Measurements from ENCODE around the gene UGT2B7. TPM values are rescaled to one million over a fixed set of nuclear protein-coding genes. Genes with fewer than 3 reads are reported as not detected.
"Not testable (repeated sequence)": the region's sequence is repeated elsewhere in the genome, so short reads cannot be mapped to it uniquely, and the experiment has no call there.

Gene UGT2B7
- total RNA-seq, 1 donor from 2014 or later = not detected

DNA sequence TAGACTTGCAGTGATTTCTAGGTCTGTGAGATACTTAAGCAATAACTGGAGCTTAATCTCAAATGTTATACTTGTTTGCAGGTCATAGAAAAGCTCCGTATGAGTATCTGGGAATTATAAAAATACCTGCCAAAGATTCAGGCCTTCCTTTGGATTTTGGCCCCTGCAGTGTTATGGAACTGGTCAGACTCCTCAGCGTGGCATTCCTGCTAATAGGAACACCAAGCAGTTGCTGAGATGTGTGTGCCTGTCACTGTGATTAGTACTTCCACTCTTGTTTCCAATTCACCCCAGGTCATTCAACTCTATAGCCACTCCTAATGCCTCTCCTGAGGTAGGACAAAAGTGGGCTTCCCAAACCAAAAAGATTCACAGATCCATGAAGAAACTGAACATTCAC is 7.8 kb upstream of the UGT2B7 start:
- DNase-seq = no peak

DNA sequence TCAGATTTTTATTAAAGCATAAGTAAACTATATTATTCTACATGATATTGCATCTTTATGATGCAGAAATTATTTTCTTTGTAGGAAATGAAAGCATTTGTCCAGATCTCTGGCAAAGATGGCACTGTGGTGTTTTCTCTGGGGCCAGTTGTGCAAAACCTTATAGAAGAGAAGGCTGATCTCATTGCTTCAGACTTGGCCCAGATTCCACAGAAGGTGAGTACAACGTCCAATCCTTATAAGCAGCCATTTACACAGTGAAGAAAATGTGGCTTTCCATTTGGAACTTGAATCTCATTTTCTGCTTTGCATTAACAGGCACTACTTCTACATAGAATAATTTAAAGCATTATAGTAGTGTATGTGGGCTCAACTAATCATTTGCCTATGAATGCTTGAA is 6.9 kb upstream of the UGT2B7 start:
- no peak for DNase-seq

DNA sequence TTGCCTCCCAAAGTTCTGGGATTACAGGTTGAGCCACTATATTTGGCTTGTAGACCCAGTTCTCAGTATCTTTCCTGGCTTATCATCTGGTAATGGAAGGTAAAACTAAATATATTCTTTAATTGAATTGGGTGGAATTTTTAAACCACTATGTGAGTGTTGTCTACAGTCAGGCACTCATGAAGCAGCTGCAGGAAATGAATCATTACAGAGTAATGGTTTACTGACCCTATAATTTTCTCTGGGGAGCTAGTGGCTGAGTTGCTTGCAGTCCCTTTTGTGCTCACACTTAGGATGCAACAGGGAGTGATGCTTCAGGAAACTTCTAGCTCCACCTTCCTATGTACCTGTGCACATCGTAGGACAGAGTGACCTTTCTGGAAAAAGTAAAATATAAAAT is 4.1 kb upstream of the UGT2B7 start:
- no peak for DNase-seq

DNA sequence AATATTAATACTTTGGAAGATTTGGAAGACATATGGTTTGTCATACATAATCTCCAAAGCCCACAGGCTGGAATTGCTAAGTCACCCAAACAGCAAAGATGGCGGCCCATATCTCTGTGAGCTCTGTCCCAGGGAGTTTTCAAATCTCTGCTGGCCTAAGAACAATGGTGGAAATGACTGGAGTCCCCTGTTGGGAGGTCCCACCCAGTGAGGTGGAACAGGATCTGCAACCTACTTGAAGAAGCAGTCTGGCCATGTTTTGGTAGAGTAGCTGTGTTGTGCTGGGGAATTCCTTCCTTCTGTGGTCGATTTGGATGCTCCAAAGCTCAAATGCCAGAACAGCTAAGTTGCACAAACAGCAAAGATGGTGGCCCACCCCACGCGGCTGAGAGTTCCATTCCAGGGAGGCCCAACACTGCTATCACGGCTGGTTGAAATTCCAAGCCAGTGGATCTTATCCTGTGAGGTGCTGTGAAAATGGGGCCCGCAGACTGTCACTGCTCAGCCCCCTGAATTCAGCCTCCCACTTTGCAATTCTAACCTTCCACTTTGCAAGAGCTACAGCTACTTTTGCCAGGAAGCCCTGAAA is 3.2 kb upstream of the UGT2B7 start:
- no peak for DNase-seq

DNA sequence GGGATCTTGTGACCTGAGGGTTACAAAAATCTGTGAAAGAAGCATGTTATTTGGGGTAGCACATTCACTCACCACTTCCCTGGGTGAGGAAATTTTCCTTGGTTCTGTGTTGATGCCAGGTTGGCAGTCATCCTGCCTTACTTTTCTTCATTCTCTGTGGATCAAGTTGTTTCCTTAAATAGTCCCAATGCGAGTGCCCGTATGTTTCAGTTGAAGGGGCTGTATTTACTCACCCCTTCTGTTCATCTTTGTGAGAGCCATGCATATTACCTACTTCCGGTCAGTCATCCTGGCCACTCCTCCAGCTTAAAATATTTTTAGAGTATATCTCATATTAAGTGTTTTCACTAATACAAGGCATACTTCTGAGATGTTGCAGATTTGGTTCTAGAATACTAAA is 2.6 kb upstream of the UGT2B7 start:
- DNase-seq = no peak

DNA sequence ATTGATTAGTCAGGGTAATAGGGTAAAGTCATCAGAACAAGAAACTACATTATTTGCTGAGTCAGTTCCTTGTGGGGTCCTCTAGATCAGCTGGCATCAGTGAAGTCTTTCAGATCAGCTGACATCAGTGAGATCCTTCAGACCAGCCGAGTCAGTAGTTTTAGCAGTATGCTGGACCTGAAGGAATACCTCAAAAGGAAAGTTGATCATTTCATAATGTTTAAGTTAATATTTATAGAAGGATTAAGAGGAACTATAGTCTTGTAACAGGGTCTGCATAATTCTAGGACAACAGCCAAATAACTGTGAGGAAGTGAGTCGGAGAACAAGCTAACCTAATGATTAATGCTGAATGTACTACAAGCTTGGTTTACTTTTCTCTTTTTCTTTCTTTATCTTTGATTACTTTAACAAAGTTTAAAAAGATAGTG is 958 bp upstream of the UGT2B7 start:
- DNase-seq = no peak

DNA sequence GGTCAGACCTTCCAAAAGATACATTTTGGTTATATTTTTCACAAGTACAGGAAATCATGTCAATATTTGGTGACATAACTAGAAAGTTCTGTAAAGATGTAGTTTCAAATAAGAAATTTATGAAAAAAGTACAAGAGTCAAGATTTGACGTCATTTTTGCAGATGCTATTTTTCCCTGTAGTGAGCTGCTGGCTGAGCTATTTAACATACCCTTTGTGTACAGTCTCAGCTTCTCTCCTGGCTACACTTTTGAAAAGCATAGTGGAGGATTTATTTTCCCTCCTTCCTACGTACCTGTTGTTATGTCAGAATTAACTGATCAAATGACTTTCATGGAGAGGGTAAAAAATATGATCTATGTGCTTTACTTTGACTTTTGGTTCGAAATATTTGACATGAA is 536 bp downstream of the UGT2B7 start:
- DNase-seq = no peak

DNA sequence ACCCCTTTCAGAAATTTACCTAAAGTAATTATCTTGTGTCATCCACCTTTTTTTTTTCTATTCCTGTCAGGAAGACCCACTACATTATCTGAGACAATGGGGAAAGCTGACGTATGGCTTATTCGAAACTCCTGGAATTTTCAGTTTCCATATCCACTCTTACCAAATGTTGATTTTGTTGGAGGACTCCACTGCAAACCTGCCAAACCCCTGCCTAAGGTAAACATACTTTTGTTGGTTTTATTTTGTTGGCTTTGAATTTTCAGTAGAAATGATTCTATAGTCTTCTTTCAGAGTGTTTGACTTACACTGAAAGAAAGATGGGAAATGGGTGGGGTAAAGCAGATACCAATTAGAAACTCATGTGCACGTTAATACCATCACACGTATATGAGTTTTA is 2.2 kb downstream of the UGT2B7 start:
- no peak for DNase-seq

DNA sequence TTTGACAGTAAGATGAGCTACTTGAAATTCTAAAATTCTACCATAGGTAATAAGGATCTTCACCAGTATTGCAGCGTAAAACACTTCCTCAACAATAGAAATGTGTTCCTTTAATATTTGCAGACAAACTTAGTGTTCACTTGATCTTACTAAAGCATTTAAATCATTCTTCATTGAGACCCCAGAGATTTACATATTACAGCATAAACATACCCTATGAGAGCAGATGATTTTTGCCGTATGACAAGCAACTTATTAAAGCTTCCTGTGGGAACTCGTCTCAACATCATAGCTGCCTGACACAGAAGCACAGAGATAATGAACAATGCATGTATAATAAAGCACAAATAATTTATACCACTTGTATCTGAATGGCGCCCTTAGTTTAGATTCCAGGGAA is 3.6 kb downstream of the UGT2B7 start:
- peak; percentile 1 for DNase-seq

DNA sequence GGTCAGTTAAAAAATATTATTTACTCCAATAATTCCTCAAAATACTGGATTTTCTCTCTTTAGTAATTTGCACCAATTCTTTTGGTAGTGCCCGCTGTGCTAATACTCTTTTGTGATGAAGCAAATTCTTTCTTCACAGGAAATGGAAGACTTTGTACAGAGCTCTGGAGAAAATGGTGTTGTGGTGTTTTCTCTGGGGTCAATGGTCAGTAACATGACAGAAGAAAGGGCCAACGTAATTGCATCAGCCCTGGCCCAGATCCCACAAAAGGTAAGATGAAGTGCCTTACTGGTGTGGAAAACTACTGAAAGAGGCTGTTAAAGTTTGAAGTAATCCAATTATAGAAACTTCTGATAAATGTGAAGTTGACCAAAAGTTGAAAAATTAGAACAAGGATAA is 6.4 kb downstream of the UGT2B7 start:
- not testable (repeated sequence) for DNase-seq

DNA sequence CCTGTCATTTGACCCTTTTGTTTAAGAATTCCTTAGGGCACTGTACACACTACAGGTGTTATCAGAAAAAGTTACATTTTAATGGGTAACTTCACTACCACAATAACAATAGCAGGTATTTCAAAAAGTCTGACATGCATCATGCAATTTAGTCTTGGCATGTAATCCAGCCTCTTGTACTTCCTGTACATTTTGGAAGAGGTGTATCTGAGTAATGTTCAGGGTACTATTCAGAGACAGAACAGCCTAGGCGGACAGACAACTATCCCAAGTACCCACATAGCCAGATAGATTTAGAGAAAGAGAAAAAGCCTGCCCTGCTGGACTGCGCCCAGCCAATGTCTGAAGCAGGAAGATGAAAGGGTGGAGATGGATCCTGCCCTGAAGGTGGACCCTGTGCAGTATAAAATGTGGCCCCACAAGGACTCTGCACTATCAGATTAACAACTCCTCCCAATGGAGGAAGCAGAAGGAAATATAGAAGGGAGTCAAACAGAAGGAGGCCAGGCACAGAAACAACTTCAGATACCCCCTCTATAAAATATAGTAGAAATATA is 8.5 kb downstream of the UGT2B7 start:
- no peak for DNase-seq

DNA sequence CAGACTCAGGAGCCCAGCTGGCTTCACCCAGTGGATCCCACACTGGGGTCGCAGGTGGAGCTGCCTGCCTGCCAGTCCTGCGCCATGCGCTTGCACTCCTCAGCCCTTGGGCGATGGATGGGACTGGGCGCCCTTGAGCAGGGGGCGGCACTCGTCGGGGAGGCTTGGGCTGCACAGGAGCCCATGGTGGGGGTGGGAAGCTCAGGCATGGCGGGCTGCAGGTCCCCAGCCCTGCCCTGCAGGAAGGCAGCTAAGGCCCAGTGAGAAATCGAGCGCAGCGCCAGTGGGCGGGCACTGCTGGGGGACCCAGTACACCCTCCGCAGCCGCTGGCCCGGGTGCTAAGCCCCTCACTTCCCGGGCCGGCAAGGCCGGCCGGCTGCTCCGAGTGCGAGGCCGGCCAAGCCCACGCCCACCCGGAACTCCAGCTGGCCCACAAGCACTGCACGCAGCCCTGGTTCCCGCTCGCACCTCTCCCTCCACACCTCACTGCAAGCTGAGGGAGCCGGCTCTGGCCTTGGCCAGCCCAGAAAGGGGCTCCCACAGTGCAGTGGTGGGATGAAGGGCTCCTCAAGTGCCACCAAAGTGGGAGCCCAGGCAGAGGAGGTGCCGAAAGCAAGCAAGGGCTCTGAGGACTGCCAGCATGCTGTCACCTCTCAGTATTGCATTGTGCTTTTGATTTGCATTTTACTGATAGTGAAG is 19.0 kb downstream of the UGT2B7 start:
- DNase-seq = not testable (repeated sequence)

DNA sequence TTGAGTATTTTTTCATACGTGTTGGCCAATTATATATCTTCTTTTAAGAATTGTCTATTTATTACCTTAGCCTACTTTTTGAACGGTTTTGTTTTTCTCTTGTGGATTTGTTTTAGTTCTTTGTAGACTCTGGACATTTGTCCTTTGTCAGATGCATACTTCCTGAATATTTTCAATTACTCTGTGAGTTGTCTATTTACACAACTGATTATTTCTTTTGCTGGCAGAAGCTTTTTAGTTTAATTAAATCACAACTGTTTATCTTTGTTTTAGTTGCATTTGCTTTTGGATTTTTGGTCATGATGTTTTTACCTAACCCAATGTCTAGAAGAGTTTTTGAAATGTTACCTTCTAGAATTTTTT is 19.6 kb downstream of the UGT2B7 start:
- no peak for DNase-seq

DNA sequence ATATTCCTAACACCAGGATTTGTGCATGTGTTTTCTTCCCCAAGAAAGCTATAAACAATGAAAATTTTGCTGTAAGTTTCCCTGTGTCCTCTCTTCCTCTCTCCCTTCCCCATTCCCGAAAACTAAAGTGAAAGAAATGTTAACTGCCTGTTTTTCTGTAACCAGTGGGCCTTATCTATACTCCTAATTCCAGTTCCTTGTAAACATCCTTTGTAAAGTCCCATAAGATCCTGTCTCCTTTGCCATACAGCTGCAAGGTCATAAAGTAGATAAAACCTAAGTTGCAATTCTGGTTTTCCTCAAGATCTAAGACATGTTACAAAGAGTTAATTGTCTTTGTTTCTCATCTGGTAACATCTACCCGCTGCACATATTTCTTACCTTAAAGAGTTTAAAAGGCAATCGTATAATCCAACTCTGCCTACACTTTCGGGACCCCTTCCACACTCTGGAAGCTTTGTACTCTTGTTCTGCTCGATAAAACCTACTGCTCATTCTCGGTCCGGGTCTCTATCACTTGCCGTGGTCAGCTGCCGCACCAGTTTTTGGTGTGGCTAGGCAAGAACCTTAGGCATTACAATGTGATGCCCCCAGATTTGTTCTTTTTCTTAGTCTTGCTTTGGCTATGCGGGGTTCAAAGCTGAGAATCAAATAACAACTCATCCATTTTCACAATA is 20.5 kb downstream of the UGT2B7 start:
- DNase-seq = no peak

DNA sequence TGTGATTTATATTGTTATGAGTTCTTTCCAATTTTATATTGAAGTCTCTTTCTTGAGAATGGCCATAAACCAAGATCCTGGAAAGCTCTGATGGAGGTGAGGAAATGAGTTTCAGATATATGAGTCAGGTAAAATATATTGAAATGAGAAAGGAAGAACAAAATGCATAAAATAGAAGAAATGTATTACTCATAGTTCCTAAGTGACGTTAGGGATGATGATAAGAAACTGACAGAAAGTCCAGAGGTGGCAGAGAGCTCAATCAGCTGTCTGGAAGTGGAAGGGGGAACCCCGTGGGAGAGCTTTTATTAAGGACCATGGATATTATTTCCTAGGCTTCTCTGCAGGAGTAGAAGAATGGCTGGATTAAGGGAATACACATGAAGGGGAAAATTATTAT is 24.6 kb downstream of the UGT2B7 start:
- no peak for DNase-seq

DNA sequence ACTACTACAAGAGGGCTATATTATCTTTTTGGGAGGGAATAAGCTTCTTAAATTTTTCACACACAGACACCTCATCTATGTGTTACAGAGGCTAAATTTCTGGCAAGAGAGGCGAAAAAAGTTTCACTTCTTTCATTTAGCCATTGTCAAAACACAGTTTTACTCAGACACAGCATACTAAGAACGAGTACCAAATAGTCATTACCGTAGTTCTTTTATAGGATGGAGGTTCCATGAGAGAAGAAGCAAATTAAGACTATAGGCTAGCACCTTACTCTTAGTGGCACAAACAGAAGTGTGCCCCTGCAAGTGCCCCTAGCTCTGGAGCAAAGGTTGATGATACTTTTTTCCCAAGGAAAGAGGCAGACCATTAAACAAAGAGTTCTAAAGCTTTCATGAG is 26.2 kb downstream of the UGT2B7 start:
- no peak for DNase-seq

DNA sequence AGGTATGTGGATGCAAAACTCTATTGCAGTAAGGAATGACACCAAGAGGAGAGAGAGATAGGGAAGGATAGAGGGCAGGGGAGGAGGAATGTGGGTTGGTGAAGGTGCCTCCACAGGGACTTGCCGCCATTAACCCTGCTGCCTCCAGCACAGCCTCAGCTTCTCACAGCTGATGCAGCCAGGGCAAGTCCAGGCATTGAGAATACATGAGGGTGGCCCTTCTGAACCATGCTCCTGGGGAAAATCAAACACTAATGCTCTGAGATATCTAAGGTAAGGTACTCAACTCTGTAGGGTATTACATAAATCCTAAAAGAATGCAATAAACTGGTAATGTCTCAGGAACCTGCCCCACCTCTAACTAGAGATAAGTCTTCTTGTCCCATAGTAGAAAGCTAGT is 28.7 kb downstream of the UGT2B7 start:
- no peak for DNase-seq

DNA sequence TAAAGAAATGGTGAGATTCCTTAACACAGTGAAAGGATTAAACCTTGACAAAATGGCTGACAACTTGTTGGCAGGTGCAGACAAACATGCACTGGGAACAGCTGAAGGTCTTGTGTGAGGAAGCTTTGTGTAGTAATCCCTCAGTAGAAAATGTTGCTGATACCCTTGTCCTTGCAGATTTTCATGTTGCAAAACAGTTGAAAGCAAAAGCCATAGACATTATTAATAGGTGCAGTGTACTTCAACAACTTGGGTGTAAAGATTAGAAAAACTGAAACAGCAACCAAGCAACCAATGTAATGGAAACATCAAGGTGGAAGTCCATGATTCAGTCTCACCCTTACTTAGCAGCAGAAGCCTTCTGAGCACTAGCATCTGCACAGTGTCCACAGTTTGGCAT is 29.8 kb downstream of the UGT2B7 start:
- DNase-seq = no peak

DNA sequence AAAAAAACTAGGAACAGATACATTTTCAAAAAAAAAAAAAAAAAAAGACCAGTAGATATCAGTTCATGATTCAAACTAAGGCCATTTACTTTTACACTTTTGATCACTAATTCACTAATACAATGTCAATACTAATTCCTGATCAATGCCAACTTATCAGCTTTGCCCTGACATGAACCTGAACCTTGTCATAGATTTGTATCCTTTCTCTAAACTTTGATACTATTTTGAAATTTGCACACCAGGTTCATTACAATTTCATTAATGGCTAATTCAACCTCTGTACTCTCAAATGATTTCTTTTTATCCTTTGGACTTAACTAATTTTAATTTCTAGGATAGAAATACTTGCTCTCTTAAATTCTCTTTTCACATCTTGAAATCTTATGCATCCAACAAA is 37.7 kb downstream of the UGT2B7 start:
- no peak for DNase-seq

DNA sequence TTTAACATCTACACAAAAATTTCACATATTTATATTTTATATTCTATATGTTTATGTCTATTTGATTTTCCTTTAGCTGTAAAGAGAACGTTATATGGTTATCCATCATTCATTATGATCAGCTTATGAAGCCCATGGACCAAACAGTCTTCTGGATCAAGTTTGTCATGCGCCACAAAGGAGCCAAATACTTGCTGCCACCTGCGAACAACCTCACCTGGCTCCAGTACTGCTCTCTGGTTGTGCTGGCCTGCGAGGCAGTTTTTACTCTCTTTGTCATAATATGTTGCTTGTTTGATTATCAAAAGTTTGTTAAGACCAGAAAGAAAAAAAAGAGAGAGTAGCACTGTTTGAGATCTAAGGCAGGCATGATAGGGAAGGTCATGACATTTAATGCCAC is 38.2 kb downstream of the UGT2B7 start:
- DNase-seq = no peak

DNA sequence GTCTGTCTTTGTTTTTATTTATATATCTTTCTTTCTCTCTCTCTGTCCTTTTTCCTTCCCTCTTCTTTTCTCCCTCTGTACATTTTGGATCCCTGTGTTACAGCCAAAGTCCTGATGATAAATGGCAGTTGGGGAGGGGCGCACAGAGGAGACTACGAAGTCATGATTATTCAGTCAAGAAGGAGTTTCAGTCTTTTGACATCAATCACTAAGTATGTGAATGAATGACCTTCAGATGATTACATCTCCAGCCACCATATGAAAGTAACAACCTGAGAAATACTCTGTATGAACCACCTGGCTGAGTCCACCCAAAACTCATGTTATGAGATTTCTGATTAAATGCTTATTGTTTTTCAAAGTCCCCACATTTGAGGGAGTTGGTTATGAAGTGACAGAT is 45.0 kb downstream of the UGT2B7 start:
- no peak for DNase-seq

DNA sequence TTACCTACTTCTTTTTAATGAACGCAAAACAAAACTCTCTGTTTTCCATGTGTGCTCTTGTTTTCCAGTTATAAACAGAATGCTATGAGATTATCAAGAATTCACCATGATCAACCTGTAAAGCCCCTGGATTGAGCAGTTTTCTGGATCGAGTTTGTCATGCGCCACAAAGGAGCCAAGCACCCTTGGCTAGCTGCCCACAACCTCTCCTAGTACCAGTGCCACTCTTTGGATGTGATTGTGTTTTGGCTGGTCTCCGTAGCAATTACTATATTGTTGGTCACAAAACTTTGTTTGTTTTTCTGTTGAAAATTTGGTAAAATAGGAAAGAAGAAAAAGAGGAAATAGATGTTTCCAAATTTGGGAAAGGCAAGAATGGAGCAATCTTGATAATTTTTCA is 51.1 kb downstream of the UGT2B7 start:
- DNase-seq = no peak

DNA sequence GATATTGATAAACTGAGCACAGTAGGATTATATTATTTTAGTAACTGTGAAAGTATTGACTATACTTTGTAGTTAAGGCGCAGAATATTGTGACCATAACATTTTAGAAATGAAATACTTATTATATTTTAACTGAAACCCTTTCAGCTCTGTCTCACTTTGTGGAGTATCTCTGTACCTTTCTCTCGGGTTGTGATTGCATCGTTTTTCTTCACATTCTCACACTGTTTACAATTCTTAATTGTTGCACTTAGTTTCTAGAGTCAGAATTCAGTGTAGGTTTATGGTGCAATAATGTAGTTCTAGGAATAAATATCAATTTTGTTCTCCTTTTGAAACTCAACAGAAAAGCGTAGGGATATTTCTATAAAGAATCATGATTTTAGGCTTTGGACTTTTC is 57.7 kb downstream of the UGT2B7 start:
- no peak for DNase-seq

DNA sequence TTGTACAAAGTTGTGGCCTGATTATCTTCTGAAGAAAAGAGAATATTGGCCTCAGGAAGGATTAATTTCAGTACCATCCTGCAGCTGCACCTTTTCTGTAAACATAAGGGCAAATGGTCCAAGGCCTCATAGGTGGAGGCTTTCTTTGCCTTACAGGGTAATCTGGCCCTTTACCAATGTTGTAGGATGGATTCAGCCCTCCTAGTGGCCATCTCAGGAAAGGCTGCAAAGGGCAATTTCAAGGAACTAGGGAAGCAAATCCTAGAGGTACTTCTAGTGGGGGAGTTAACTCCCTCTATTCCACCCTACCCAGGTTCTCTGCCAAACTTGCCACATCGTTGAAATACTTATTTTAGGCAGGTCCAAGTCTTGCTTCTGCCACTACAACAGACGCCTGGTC is 60.6 kb downstream of the UGT2B7 start:
- DNase-seq = no peak
